HK-2 (cell line): ENCODE results near the gene MAGEH1.

Source experiments
- DNase-seq: peaks from one replicate; pipeline ENCODE4 v3.0.0-alpha.2; 2018; ENCODE audit not compliant: unreplicated experiment

Gene MAGEH1

GRCh38 chrX:55490121-55490520 lies 38.2 kb downstream of the MAGEH1 start:
- DNase-seq = no peak

- no peak for DNase-seq
Observed at GRCh38 chrX:55490974-55491373, 39.0 kb downstream of the MAGEH1 start.
